Measurements from ENCODE around the gene SCT. TPM values are rescaled to one million over a fixed set of nuclear protein-coding genes. Genes with fewer than 3 reads are reported as not detected.

SCT gene
- total RNA-seq, 4 donors from 2014 or later: not detected

GRCh38 chr11:613369-613968 is 13.5 kb downstream of the SCT start:
- TF ChIP-seq, protein P1, sequence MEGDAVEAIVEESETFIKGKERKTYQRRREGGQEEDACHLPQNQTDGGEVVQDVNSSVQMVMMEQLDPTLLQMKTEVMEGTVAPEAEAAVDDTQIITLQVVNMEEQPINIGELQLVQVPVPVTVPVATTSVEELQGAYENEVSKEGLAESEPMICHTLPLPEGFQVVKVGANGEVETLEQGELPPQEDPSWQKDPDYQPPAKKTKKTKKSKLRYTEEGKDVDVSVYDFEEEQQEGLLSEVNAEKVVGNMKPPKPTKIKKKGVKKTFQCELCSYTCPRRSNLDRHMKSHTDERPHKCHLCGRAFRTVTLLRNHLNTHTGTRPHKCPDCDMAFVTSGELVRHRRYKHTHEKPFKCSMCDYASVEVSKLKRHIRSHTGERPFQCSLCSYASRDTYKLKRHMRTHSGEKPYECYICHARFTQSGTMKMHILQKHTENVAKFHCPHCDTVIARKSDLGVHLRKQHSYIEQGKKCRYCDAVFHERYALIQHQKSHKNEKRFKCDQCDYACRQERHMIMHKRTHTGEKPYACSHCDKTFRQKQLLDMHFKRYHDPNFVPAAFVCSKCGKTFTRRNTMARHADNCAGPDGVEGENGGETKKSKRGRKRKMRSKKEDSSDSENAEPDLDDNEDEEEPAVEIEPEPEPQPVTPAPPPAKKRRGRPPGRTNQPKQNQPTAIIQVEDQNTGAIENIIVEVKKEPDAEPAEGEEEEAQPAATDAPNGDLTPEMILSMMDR (IDR thresholded peaks at IDR 0.05): no peak
- DNase-seq (ENCODE audit: low spot score): peak; percentile 69
- ATAC-seq (ENCODE audit: low FRiP score): no peak

DNA sequence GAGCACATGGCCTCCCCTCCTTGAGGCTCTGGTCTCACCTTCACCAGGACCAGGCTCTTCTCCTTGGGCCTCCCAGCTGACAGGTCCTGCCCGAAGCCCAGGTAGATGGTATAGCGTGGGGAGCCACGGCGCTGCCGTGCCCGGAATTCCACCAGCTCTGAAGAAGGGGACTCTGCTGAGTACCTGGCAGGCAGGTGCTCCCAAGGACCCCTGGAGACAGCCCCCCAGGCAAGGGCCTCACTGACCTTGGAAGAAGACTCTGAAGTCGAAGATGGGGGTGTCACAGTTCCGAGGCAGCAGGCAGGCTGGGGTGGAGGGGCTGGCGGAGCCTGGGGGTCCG is 14.1 kb downstream of the SCT start:
- TF ChIP-seq, protein P1 (IDR thresholded peaks at IDR 0.05): no peak
- no peak for ATAC-seq (ENCODE audit: low FRiP score)

GRCh38 chr11:612201-612960 is 14.6 kb downstream of the SCT start:
- TF ChIP-seq, protein P1 (IDR thresholded peaks at IDR 0.05): no peak
- DNase-seq (ENCODE audit: low spot score): no peak
- no peak for ATAC-seq (ENCODE audit: low FRiP score)

More for the DNA sequence above, 14.1 kb downstream of the SCT start:
- DNase-seq (ENCODE audit: low spot score): no peak

DNA sequence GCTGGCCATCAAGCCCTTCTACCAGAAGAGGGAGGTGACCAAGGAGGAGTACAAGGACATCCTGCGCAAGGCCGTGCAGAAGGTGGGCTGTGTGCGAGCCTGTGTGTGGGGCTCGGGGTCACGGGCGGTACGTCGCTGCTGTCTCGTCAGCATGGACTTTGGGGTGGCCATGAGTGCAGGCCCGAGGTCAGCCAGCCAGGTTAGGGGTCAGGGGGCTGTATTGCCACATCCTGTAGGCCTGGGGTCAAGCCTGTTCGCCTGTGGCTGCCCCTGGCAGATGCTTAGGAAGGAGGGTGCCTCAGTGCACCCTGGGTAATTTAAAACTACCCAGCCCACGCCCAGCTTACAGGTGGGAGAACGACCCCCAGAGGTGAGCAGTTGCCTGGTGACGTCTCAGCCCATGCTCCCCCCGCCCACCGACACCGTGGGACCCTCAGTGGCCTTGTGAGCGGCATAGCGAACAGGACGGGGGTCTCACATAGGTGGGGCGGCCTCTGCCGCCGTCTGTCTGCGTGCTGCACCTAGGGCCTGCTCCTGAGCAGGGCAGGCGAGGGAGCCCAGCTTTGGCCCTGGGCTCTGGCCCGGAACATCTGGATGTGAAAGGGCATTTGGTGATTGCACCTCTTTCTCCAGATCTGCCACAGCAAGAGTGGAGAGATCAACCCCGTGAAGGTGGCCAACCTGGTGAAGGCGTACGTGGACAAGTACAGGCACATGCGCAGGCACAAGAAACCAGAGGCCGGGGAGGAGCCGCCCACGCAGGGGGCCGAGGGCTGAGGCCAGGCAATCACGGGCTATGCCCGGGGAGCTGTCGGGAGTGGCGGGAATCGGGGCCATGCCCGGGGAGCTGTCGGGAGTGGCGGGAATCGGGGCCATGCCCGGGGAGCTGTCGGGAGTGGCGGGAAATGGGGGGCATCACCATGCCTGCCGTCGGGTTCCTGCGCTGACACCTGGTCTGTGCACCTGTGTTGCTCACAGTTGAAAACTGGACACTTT is 15.7 kb downstream of the SCT start:
- TF ChIP-seq, protein P1 (IDR thresholded peaks at IDR 0.05): no peak
- no peak for ATAC-seq (ENCODE audit: low FRiP score)
- no peak for DNase-seq (ENCODE audit: low spot score)

DNA sequence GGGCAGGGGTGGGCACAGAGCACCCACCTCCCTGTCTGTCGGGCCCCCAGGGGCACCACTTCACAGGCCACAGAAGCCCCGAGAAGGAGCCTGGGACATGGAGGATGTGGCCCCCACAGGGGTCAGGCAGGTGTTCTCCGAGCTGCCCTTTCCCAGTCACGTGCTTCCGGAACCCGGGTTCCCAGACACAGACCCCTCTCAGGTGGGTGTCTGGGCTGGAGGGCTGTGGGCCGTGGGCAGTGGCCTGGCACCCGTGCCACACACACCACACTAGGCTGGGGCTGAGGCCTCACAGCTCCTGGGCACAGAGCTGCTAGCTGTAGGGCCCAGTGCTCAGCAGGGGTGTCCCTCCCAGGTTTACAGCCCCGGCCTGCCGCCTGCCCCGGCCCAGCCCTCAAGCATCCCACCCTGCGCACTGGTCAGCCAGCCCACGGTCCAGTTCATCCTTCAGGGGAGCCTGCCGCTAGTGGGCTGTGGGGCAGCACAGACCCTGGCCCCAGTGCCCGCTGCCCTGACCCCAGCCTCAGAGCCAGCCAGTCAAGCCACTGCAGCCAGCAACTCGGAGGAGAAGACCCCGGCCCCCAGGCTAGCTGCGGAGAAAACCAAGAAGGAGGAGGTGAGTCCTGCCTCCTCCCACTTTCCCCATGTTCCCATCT is 16.7 kb downstream of the SCT start:
- TF ChIP-seq, protein P1 (IDR thresholded peaks at IDR 0.05): no peak
- no peak for DNase-seq (ENCODE audit: low spot score)
- no peak for ATAC-seq (ENCODE audit: low FRiP score)

DNA sequence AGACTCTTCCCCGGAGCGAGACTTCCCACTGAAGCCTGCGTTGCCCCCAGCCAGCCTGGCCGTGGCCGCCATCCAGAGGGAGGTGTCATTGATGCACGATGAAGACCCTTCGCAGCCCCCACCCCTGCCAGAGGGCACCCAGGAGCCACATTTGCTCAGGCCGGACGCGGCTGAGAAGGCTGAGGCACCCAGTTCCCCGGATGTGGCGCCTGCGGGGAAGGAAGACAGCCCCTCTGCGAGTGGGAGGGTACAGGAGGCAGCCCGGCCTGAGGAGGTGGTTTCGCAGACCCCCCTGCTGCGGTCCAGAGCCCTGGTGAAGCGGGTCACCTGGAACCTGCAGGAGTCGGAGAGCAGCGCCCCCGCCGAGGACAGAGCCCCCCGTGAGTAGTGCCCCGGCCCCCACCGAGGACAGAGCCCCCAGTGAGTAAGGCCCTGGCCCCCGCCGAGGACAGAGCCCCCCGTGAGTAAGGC is 17.6 kb downstream of the SCT start:
- DNase-seq (ENCODE audit: low spot score) (no peak), ATAC-seq (ENCODE audit: low FRiP score) (no peak)
- TF ChIP-seq, protein P1 (IDR thresholded peaks at IDR 0.05): no peak

All from omental fat pad (tissue), 4 donors.